CMK (cell line): ENCODE measurements around the gene SOST.

Experiments used
- DNase-seq: peaks from one replicate; pipeline ENCODE4 v3.0.0-alpha.2; 2010; ENCODE audit warnings: low read depth

SOST gene

GRCh38 chr17:43707184-43707583, 51.4 kb downstream of the SOST start:
- no peak for DNase-seq

GRCh38 chr17:43706235-43706634, 52.4 kb downstream of the SOST start:
- no peak for DNase-seq
